Bronchial epithelial cell (primary cell): Measurements from ENCODE around the gene SEMA7A. TPM values are rescaled to one million over a fixed set of nuclear protein-coding genes. Genes with fewer than 3 reads are reported as not detected.

ENCODE experiments used
- DNase-seq: peaks from one replicate; pipeline ENCODE4 v3.0.0-alpha.2; 2010; ENCODE audit warnings: low read depth
- FAIRE-seq: peaks from 2 replicates; lab custom pipeline; 2011; peaks lifted over from hg19 to GRCh38; lab: Jason Lieb, UNC
- H3K27me3 ChIP-seq: 2 replicates; pipeline ENCODE4 v1.5.1; 2011; ENCODE audit warnings: low read length; ENCODE audit not compliant: control insufficient read depth, insufficient read depth
- H3K36me3 ChIP-seq: 2 replicates; pipeline ENCODE4 v1.5.1; 2011; ENCODE audit warnings: low read length; ENCODE audit not compliant: control insufficient read depth, insufficient read depth
- H3K4me3 ChIP-seq: 2 replicates; pipeline ENCODE4 v1.5.1; 2011; ENCODE audit warnings: mild to moderate bottlenecking, low read depth, low read length, control low read depth
- CTCF ChIP-seq: IDR thresholded peaks from 2 replicates; pipeline ENCODE4 v1.5.1; 2011; ENCODE audit warnings: mild to moderate bottlenecking, moderate library complexity, low read length, control low read depth, inconsistent platforms; ENCODE audit not compliant: insufficient read depth, severe bottlenecking
- total RNA-seq: library from RNA; depleted of rRNA; stranded (reverse); fragments of >200 nt; gene quantifications from 2 replicates; pipeline ENCODE4 v1.2.1, GENCODE V29; 2014

The SEMA7A gene
- total RNA-seq, 1 donor from 2014 or later, result 5.3 TPM

DNA sequence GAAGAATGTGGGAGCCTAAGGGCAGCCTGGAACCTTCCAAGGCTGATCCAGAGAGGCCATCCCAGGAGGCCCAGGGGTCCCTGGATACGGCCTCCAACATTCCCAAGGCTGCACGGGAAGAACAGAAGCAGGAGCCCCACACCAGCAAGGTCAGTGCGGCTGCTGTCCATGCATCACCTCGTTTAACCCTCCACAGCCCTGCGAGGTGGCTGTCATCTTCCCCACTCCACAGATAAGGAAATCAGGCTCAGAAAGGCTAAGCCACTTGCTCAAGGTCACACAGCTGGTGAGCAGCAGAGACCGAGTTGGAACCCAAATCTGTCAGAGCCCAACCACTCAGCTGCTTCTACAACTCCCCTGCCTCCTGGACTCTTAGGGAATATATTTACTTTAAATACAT lies 21.6 kb downstream of the SEMA7A start:
- Histone ChIP-seq H3K36me3 (peaks cover 16% of the 10 kb centered on the region), H3K4me3 (no peak overlapping the region), H3K27me3 (no peaks in the 10 kb centered on the region)
- TF ChIP-seq CTCF, result no peak
- FAIRE-seq, result no peak
- no peak for DNase-seq

DNA sequence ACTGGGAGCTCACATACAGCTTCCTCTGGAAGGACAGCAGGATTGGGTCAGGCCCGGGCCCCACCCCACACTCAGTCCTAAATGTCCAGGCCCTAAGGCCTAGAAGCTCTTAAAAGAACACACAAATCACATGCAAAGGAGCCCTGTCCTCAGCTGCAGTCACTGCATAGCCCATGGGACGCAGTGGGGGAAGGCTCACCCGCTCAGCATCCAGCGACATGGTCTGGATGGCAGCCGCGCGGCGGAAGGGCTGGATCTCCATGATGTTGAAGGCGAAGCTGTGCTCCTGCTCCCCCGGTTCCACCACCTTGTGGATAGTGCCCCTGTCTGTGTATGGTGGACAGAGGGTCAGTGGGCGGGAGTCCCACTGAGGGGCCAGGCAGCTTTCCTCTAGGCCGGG lies 22.1 kb downstream of the SEMA7A start:
- DNase-seq (no peak), FAIRE-seq (no peak)
- no peak for TF ChIP-seq CTCF
- no peak overlapping the region for H3K4me3 ChIP-seq
- peaks cover 16% of the 10 kb centered on the region for H3K36me3 ChIP-seq
- H3K27me3 ChIP-seq, result no peaks in the 10 kb centered on the region

GRCh38 chr15:74410502-74410901 lies 23.3 kb downstream of the SEMA7A start:
- FAIRE-seq (no peak), DNase-seq (no peak)
- Histone ChIP-seq H3K4me3 (no peak overlapping the region), H3K27me3 (no peaks in the 10 kb centered on the region), H3K36me3 (peaks cover 7% of the 10 kb centered on the region)
- no peak for TF ChIP-seq CTCF

DNA sequence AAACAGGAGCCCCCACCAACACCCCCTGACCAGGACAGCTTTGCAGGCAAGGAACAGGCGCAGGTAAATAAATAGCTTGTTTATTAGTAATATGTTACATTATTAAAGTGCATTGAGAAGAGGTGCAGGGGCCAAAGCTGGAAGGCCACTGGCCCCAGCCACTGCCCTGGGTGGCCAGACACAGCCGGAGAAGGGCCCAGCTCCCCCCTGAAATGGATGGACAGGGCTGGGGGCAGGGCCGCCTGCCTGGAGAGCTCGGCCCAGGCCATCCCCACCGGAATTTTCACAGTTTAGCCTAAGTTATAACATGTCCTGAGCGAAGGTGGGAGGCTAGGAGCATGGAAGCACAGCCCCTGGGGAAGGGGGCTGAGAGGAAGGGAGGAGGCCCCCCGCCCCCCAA lies 24.5 kb downstream of the SEMA7A start:
- H3K36me3 ChIP-seq, result no peaks in the 10 kb centered on the region
- FAIRE-seq (no peak), DNase-seq (no peak)
- H3K4me3 ChIP-seq, result no peak overlapping the region
- no peaks in the 10 kb centered on the region for H3K27me3 ChIP-seq
- no peak for TF ChIP-seq CTCF

GRCh38 chr15:74408815-74409214 lies 24.9 kb downstream of the SEMA7A start:
- DNase-seq (no peak), FAIRE-seq (no peak)
- no peaks in the 10 kb centered on the region for H3K36me3 ChIP-seq

More at GRCh38 chr15:74408815-74409214, 24.9 kb downstream of the SEMA7A start:
- Histone ChIP-seq H3K4me3 (no peak overlapping the region), H3K27me3 (no peaks in the 10 kb centered on the region)
- no peak for TF ChIP-seq CTCF
